Type B pancreatic cell (in vitro differentiated cells): Measurements from ENCODE around the gene PRRC2B. TPM values are rescaled to one million over a fixed set of nuclear protein-coding genes. Genes with fewer than 3 reads are reported as not detected.

Experiments
- DNase-seq: peaks from one replicate; pipeline ENCODE4 v3.0.0; 2021; ENCODE audit warnings: mixed read lengths; ENCODE audit not compliant: unreplicated experiment; ENCODE audit errors: extremely low spot score
- H3K27ac Mint-ChIP-seq: 2 replicates; pipeline ENCODE4 v1.8.0; 2021; ENCODE audit warnings: mild to moderate bottlenecking, mixed read lengths
- H3K27me3 Mint-ChIP-seq: 2 replicates; pipeline ENCODE4 v1.8.0; 2021; ENCODE audit warnings: mixed read lengths
- H3K36me3 Mint-ChIP-seq: 2 replicates; pipeline ENCODE4 v1.8.0; 2021; ENCODE audit warnings: mixed read lengths
- H3K4me1 Mint-ChIP-seq: one replicate; pipeline ENCODE4 v1.8.0; 2021; ENCODE audit warnings: mixed read lengths; ENCODE audit not compliant: unreplicated experiment
- H3K4me3 Mint-ChIP-seq: 2 replicates; pipeline ENCODE4 v1.8.0; 2021; ENCODE audit warnings: mild to moderate bottlenecking, mixed read lengths
- H3K9me3 Mint-ChIP-seq: 2 replicates; pipeline ENCODE4 v1.8.0; 2021; ENCODE audit warnings: mixed read lengths
- CTCF ChIP-seq: fragments of 200-600 bp; sonication (generic); conservative IDR thresholded peaks from 2 replicates; pipeline ENCODE4 v1.5.0; 2021; ENCODE audit warnings: antibody characterized with exemption, mild to moderate bottlenecking
- total RNA-seq: library from RNA; stranded (reverse); gene quantifications from 2 replicates; pipeline ENCODE4 v1.2.1, GENCODE V29; 2021; ENCODE audit warnings: low replicate concordance

The PRRC2B gene
- total RNA-seq, 1 donor from 2014 or later: 300 TPM

DNA sequence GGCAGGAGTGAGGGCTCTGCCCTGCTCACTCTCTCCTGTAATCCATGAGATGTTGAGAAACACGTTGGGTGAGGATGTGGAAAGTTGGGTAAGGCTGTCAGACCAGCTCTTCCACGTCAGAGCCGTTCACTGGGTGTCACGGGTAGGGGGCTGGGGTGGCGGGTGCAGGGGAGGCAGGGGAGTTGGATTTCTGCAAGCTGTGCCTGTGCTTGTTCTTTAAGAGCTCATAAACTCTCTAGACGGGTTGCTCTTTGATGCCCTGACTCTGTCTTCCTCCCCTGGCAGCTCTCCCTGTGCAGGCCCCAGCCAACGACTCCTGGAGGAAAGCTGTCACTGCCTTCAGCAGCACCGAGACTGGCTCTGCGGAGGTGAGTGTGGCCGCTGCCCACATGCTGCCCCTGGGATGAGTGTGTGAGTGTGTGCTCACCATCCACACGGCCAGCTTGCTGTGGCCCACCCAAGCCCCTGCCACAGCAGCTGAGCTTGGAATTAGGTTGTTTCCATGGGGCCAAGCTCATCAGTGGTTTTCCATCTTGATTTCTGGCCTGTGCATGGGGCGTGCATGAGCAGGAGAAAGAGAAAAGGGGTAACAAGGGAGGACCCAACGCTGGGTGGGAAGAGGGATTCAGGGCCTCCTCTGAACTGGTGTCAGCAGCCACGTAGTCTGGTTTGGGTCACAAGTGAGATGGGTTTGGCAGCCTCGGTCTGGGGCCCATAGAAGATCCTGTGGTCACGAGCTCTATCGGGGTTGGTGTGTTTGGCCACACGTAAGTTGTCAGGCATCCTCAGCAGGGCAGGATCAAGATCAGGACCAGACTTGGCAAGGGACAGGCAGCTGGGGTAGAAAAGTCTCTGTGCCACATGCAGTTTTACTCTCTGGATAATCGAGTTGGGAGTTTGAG, 87.8 kb downstream of the PRRC2B start:
- H3K36me3 Mint-ChIP-seq: peaks cover 22% of the 10 kb centered on the region
- H3K4me1 Mint-ChIP-seq: no peaks in the 10 kb centered on the region
- DNase-seq: no peak
- TF ChIP-seq CTCF: no peak
- H3K27ac Mint-ChIP-seq: peak overlapping the region; percentile 82
- H3K27me3 Mint-ChIP-seq: no peaks in the 10 kb centered on the region
- no peaks in the 10 kb centered on the region for H3K9me3 Mint-ChIP-seq
- peak overlapping the region; percentile 28 for H3K4me3 Mint-ChIP-seq

DNA sequence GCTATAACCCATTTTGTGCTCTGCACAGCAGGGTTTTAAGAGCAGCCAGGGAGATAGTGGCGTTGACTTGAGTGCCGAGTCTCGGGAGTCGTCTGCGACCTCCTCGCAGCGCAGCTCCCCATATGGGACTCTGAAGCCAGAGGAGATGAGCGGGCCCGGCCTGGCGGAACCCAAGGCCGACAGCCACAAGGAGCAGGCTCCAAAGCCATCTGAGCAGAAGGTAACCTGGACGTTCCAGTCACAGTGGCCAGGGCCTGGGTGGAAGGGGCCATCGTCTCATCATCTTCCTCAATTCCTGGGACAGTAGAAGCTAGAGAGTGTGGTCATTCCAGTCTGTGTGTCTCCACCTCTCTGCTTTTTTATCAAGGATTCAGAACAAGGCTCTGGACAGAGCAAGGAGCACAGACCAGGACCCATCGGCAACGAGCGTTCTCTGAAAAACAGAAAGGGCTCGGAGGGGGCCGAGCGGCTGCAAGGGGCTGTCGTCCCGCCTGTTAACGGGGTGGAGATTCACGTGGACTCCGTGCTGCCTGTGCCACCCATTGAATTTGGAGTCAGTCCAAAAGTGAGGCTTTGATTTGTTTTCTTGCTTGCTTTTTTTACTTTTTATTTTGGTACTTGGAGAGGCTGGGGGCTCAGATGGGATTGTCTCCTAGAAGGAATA, 88.6 kb downstream of the PRRC2B start:
- Mint-ChIP-seq H3K27me3 (no peaks in the 10 kb centered on the region), H3K4me3 (peak overlapping the region; percentile 5), H3K9me3 (no peaks in the 10 kb centered on the region), H3K36me3 (peaks cover 22% of the 10 kb centered on the region), H3K4me1 (no peaks in the 10 kb centered on the region), H3K27ac (peak overlapping the region; percentile 22)
- TF ChIP-seq CTCF: no peak
- no peak for DNase-seq

DNA sequence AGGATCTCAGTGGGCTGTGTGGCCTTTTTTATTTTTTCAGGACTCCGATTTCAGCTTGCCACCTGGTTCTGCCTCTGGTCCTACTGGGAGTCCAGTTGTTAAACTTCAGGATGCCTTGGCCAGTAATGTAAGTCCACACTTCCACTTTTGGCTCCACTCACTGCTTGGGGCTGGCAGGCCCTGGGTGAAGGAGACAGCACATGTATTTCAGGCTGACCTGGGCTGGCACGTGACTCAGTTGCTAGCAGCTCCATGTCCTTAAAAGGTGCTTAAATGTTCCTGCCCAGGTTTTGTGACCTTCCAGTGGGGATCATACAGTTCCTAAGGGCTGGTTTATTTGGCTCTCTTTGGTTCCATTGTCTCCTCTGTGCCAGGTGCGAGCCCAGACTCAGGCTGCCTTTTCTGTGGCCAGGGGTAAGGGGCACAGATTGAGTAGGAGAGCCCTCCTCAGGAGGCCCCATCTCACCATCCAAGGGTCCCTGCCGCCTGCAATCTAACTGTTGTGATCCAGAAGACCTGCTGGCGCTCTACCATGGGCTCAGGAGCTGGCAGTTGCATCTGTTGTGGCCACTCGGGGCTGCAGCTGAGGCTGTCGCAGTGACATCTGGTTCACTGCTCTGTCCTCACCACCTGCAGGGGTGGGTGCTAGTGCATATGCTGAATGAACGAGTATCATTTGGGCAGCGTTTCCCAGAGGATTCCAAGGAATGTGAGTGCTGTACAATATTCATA, 89.6 kb downstream of the PRRC2B start:
- Mint-ChIP-seq H3K27me3 (no peaks in the 10 kb centered on the region), H3K4me1 (no peaks in the 10 kb centered on the region), H3K36me3 (peaks cover 25% of the 10 kb centered on the region), H3K27ac (no peak overlapping the region), H3K4me3 (no peak overlapping the region), H3K9me3 (no peaks in the 10 kb centered on the region)
- no peak for DNase-seq
- no peak for TF ChIP-seq CTCF

- H3K4me1 Mint-ChIP-seq: no peaks in the 10 kb centered on the region
- no peak overlapping the region for H3K4me3 Mint-ChIP-seq
- H3K36me3 Mint-ChIP-seq: peaks cover 21% of the 10 kb centered on the region
- DNase-seq: no peak
- H3K9me3 Mint-ChIP-seq: no peaks in the 10 kb centered on the region
- no peak for TF ChIP-seq CTCF
- no peak overlapping the region for H3K27ac Mint-ChIP-seq
- no peaks in the 10 kb centered on the region for H3K27me3 Mint-ChIP-seq
Observed at GRCh38 chr9:131484051-131484445, 90.2 kb downstream of the PRRC2B start.

DNA sequence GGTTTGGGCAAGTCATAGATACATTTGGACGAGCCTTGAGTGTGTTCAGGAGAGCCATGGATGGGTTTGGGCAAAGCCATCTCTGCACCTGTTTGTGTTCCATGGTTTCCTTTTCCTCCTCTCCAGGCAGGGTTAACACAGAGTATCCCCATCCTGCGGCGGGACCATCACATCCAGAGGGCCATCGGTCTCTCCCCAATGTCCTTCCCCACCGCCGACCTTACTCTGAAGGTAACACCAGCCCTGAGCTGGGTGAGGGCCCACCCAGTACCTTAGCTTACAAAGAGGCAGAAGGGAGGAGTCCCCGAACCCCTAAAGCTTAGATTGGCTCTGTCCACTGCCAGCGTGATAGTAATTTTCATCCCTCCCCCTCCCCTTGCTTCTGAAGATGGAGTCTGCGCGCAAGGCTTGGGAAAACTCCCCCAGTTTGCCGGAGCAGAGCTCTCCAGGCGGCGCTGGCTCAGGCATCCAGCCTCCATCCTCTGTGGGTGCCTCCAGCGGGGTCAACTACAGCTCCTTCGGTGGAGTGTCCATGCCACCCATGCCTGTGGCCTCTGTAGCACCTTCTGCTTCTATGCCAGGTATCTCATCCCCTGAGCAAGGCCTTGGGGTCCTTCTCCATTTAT, 90.8 kb downstream of the PRRC2B start:
- no peak for DNase-seq
- H3K27me3 Mint-ChIP-seq: no peaks in the 10 kb centered on the region
- H3K36me3 Mint-ChIP-seq: peaks cover 20% of the 10 kb centered on the region
- no peaks in the 10 kb centered on the region for H3K4me1 Mint-ChIP-seq
- no peak overlapping the region for H3K27ac Mint-ChIP-seq
- no peak overlapping the region for H3K4me3 Mint-ChIP-seq
- TF ChIP-seq CTCF: no peak
- H3K9me3 Mint-ChIP-seq: no peaks in the 10 kb centered on the region
